Measurements from ENCODE around the gene GJC2.

GRCh38 chr1:228150120-228150460 is 360 bp downstream of the GJC2 start:
- TF ChIP-seq, protein P1, sequence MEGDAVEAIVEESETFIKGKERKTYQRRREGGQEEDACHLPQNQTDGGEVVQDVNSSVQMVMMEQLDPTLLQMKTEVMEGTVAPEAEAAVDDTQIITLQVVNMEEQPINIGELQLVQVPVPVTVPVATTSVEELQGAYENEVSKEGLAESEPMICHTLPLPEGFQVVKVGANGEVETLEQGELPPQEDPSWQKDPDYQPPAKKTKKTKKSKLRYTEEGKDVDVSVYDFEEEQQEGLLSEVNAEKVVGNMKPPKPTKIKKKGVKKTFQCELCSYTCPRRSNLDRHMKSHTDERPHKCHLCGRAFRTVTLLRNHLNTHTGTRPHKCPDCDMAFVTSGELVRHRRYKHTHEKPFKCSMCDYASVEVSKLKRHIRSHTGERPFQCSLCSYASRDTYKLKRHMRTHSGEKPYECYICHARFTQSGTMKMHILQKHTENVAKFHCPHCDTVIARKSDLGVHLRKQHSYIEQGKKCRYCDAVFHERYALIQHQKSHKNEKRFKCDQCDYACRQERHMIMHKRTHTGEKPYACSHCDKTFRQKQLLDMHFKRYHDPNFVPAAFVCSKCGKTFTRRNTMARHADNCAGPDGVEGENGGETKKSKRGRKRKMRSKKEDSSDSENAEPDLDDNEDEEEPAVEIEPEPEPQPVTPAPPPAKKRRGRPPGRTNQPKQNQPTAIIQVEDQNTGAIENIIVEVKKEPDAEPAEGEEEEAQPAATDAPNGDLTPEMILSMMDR (IDR thresholded peaks at IDR 0.05) = no peak
- TF ChIP-seq EZH2 (IDR thresholded peaks at IDR 0.05; ENCODE audit: borderline replicate concordance, insufficient read depth, low read depth, low read length, poor library complexity, severe bottlenecking) = no peak
